Effector memory CD4-positive, alpha-beta T cell (primary cell): ENCODE results near the gene CPNE4.

ENCODE experiments used
- DNase-seq, 3 donors: peaks; one replicate each; pipeline ENCODE4 v3.0.0-alpha.2; 2020
- H3K27ac ChIP-seq: 2 replicates; pipeline ENCODE4 v1.7.0; 2013; ENCODE audit warnings: mild to moderate bottlenecking, low read length, moderate library complexity; ENCODE audit not compliant: insufficient read depth, poor library complexity, severe bottlenecking
- H3K27me3 ChIP-seq: replicated peaks from 2 replicates; pipeline ENCODE4 v1.7.0; 2013; ENCODE audit warnings: mild to moderate bottlenecking, low read length; ENCODE audit not compliant: insufficient read depth, control insufficient read depth, poor library complexity, severe bottlenecking
- H3K36me3 ChIP-seq: 2 replicates; pipeline ENCODE4 v1.7.0; 2013; ENCODE audit warnings: mild to moderate bottlenecking, low read length, moderate library complexity; ENCODE audit not compliant: control insufficient read depth, insufficient read depth
- H3K4me1 ChIP-seq: 2 replicates; pipeline ENCODE4 v1.7.0; 2013; ENCODE audit warnings: low read length, mild to moderate bottlenecking; ENCODE audit not compliant: control insufficient read depth, insufficient read depth, poor library complexity, severe bottlenecking
- H3K4me3 ChIP-seq: 2 replicates; pipeline ENCODE4 v1.7.0; 2013; ENCODE audit warnings: low read length, low read depth, mild to moderate bottlenecking; ENCODE audit not compliant: insufficient read depth, poor library complexity, severe bottlenecking
- H3K9me3 ChIP-seq: 2 replicates; pipeline ENCODE4 v1.7.0; 2013; ENCODE audit warnings: mild to moderate bottlenecking, low read length, moderate library complexity; ENCODE audit not compliant: control insufficient read depth

The CPNE4 gene

DNA sequence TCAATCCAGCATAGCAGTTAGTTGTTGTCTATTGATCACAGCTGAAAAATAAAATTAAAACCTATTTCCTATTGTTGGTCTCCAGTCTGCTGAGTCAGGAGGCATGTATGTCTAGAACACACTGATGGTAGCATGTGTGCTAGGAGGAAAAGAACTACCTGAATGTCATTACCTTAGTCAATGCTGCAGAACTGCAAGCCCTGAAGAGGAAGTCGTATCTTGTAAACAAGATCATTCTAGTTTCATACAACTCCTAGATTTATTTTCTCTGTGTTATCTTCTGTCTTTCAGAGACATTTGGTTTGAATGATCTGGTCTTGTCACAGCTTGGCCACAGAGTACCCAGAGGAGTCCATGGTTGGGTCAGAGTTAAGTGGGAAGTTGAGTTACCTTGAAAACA, 422.1 kb downstream of the CPNE4 start:
- no peak overlapping the region for H3K4me3 ChIP-seq
- no peaks in the 10 kb centered on the region for H3K4me1 ChIP-seq
- no peaks in the 10 kb centered on the region for H3K36me3 ChIP-seq
- no peak for DNase-seq
- no peaks in the 10 kb centered on the region for H3K27me3 ChIP-seq
- no peak overlapping the region for H3K27ac ChIP-seq
- no peaks in the 10 kb centered on the region for H3K9me3 ChIP-seq

DNA sequence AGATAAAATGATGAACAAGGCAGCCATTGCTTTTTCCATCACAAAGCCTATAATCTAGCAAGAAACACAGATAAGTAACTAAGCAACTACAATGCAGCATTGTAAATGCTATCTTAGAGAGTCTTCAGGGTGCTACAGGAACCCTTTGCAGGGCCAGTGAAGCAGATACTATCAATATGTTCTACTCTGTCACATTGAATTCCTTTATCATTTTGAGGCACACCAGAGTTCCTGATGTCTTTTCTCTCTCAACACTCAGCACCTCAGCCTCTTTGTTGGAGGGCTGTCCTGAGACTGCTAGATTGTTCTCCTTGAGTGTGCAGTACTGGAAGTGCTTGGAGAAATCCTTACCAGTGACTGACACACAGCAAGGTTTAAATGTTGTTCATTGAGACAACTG, 424.6 kb downstream of the CPNE4 start:
- Histone ChIP-seq H3K9me3 (no peaks in the 10 kb centered on the region), H3K4me3 (no peak overlapping the region), H3K27ac (no peak overlapping the region), H3K36me3 (no peaks in the 10 kb centered on the region), H3K27me3 (no peaks in the 10 kb centered on the region), H3K4me1 (no peaks in the 10 kb centered on the region)
- no peak for DNase-seq

DNA sequence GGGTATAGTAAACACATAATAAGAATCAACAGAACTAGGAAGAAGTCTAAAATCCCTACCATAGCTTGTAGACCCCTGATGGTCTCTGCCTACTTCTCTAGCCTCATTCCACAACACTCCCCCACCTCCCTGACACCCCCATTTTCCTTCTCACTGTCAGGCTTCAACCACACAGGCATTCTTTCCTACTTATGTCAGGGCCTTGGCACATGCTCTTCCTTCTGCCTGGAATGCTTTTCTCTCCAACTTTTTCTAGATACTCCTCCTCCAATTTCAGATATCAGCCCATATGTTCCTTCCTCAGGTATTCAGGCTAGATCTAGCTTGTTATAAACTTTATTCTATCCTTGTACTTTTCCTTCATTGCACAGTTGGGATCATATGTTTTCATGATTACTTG, 426.1 kb downstream of the CPNE4 start:
- Histone ChIP-seq H3K27me3 (no peaks in the 10 kb centered on the region), H3K27ac (no peak overlapping the region), H3K9me3 (no peaks in the 10 kb centered on the region), H3K4me1 (no peaks in the 10 kb centered on the region), H3K4me3 (no peak overlapping the region), H3K36me3 (no peaks in the 10 kb centered on the region)
- no peak for DNase-seq

DNA sequence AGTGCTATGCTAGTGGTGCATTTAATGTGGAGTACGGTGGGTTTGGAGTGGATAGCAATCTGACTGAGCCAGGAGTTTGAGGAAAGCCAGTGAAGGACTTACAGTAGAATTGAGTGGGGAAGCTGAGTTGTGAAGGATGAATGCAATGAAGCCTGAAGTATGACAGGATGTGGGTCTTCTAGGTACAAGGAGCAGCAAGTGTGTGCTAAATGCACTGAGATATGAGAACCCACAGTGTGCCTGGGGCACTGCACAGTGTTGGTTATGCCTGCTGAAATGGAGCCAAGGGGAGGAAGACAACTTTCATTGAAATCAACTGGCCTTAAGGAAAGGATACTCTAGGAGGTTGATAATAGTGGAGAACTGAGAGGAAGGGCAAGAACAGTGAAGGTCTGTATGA, 426.5 kb downstream of the CPNE4 start:
- H3K4me3 ChIP-seq = no peak overlapping the region
- H3K4me1 ChIP-seq = no peaks in the 10 kb centered on the region
- H3K36me3 ChIP-seq = no peaks in the 10 kb centered on the region
- H3K27ac ChIP-seq = no peak overlapping the region
- H3K9me3 ChIP-seq = no peaks in the 10 kb centered on the region
- no peak for DNase-seq
- H3K27me3 ChIP-seq = no peaks in the 10 kb centered on the region

DNA sequence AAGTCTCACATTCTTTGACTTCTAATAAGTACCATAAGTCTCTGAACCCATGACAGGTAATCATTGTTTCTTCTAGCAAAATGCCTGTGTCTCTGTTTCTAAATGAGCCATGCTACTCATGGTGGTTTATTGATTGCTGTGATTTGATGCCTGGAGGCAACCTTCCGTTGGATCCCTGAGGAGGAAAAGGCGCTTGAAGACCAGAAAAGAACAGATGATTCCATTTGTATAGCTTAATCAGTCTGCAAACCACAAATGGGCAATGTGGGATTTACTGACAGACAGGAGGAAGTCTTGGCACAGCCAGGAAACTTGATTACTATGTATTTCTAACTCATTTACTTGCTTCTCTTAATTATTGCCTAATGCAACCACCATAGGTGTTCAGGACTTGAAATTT, 428.9 kb downstream of the CPNE4 start:
- H3K4me3 ChIP-seq = no peak overlapping the region
- H3K27me3 ChIP-seq = no peaks in the 10 kb centered on the region
- H3K9me3 ChIP-seq = no peaks in the 10 kb centered on the region
- no peaks in the 10 kb centered on the region for H3K4me1 ChIP-seq
- no peaks in the 10 kb centered on the region for H3K36me3 ChIP-seq
- DNase-seq = no peak
- H3K27ac ChIP-seq = no peak overlapping the region

DNA sequence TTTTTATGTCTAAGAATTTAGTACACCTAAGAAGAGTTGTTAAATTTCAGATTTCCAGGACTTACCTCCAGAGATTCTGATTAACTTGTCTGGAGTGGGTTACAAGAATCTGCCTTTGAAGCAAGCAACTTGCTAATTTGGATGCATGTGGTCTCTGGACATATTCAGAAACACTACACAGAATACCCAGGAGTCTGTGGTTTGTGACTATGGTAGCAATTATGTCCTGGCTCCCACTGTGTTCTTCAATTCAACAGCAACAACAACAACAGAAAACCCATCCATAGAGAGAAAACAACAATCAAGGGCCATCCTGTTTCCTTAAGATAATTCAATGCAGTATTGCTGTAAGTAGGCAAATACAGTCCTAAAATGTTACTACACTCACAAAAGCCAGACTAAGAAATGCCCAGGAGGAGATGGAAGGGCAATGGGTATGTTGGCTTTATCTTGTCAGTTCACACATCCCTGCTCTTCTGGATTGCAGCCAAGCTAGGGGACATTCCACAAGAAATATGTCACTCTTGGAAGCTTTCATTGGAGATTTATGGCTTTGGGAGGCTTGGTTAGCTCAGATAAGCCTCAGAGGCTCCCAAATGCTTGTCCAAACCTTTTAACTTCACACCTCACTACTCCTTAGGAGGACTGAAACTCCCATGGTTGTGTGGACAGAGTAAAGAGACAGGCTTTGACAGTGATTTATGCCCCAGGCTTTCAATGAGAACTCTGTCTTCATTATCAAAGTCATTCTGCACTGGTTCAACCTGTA, 432.6 kb downstream of the CPNE4 start:
- Histone ChIP-seq H3K36me3 (no peaks in the 10 kb centered on the region), H3K4me1 (no peaks in the 10 kb centered on the region), H3K4me3 (no peak overlapping the region), H3K27ac (no peak overlapping the region), H3K9me3 (no peaks in the 10 kb centered on the region), H3K27me3 (no peaks in the 10 kb centered on the region)
- no peak for DNase-seq

DNA sequence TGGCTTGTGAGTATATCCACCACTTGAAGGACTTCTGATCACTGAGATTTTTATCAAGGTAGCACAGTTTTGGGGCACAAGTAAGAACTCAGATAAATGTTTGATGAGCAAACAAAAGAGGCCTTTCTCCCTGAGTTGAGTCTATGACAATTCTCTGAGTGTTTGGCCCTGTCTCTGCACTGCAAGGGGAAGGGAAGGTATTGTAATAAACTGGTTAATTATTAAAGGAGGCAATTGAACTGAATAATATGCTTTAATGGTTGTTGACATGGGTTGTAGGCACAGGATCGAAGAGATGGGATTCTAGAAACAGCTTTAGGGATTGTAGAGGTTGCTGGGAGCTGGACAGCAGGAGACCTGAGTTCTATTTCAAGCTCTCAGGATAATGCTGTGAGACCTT, 437.0 kb downstream of the CPNE4 start:
- DNase-seq = no peak
- H3K36me3 ChIP-seq = no peaks in the 10 kb centered on the region

DNA sequence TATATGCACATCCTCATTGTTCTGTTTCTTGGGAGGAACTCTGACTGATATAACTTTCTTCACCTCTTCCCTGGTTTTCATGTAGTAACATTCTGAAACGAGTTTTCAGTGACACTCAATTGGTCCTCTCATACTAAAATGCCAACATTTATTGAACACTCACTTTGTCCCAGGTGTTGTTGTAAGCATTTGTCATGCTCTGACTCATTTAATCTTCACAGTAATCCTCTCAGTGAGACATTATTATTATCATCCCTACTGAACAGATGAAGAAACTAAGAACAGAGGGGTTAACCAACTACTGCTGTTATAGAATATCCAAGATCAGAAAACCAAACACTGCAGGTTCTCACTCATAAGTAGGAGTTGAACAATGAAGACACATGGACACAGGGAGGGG, 437.9 kb downstream of the CPNE4 start:
- no peak for DNase-seq
- Histone ChIP-seq H3K27ac (no peak overlapping the region), H3K4me3 (no peak overlapping the region), H3K4me1 (no peaks in the 10 kb centered on the region), H3K36me3 (no peaks in the 10 kb centered on the region), H3K27me3 (no peaks in the 10 kb centered on the region), H3K9me3 (no peaks in the 10 kb centered on the region)

More for the DNA sequence above, 437.0 kb downstream of the CPNE4 start:
- H3K27me3 ChIP-seq = no peaks in the 10 kb centered on the region
- no peak overlapping the region for H3K4me3 ChIP-seq
- no peak overlapping the region for H3K27ac ChIP-seq
- H3K4me1 ChIP-seq = no peaks in the 10 kb centered on the region
- H3K9me3 ChIP-seq = no peaks in the 10 kb centered on the region

DNA sequence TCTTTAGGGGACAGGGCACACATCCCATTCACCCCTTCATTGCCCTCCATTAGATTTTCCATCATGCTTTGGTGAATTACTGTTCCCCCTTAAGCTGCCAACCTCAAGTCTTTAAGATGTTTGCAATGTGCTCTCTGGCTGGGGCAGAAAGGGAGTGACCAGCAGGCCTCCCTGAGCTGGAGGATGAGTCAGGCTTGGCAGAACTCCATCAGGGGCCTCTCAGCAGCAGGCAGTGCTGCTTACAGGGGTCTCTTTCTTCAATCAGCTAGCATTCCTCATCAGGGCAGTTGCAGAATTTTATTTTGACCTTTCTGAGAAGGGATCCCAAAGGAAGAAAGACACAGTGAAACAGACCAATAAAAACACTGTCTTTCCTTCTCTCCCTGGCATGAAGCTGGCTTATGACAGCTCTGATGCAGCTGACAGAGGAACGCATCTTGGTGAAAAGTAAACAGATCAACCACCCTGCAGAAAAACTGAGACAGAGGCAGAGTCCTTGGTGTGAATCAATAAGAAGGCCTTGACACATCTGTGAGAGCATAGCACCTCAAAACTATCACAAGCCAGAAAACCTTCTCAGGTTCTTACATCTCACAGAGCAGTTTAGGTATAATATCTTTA, 443.3 kb downstream of the CPNE4 start:
- H3K27me3 ChIP-seq = no peaks in the 10 kb centered on the region
- H3K9me3 ChIP-seq = no peaks in the 10 kb centered on the region
- no peak for DNase-seq
- no peaks in the 10 kb centered on the region for H3K36me3 ChIP-seq
- H3K4me1 ChIP-seq = no peaks in the 10 kb centered on the region
- no peak overlapping the region for H3K4me3 ChIP-seq
- H3K27ac ChIP-seq = no peak overlapping the region

DNA sequence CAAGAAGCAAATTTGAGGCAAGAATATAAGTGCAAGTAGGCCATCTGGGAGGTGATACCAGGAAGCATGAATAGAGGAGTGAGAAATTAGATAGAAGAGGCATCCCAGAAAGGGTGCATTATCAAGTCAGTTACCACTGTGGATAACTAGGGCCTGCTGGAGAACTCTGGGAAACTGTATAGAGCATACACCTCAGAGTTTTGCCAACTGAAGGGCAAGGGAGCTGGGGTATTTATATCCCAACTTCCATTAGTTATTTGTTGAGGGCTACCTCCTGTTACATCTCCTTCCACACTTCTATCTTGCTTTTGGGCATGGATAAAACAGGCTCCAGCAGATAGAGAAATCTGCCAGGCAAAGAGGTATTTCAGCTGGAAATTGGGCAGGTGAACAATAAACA, 448.5 kb downstream of the CPNE4 start:
- no peaks in the 10 kb centered on the region for H3K4me1 ChIP-seq
- H3K36me3 ChIP-seq = no peaks in the 10 kb centered on the region
- H3K27ac ChIP-seq = no peak overlapping the region
- no peaks in the 10 kb centered on the region for H3K27me3 ChIP-seq
- no peak overlapping the region for H3K4me3 ChIP-seq
- no peak for DNase-seq
- H3K9me3 ChIP-seq = no peaks in the 10 kb centered on the region
